ENCODE results near the gene C1orf226. TPM values are rescaled to one million over a fixed set of nuclear protein-coding genes. Genes with fewer than 3 reads are reported as not detected.

The C1orf226 gene
- total and polyA plus RNA-seq, 2 experiments from 2014 or later: 2.7 to 12.5 TPM

DNA sequence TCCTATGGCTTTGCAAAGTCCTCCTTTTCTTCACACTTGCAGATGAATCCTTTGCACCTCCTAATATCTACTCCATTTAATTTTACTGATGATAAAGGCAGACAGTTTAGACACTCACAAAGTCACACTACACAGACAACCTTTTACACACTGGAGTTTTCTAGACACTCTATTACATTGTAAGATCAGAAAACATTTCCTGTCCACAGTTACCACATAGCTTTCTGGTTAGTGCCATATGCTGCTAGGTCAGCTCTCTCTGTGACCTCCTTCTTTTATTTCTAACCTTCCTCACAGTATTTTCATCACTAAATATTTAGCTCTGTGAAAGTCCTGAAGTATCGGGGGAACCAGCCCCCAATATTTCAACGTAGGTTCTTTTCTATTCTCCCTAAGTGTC lies 25.3 kb downstream of the C1orf226 start:
- Histone ChIP-seq H3K9me2 (ENCODE audit: insufficient read depth) (no peaks in the 10 kb centered on the region; the same call in 1 of the 2 replicates), H3K4me2 (no peak overlapping the region), H4K20me1 (replicated peaks; ENCODE audit: insufficient read depth) (no peaks in the 10 kb centered on the region), H3K4me3 (no peak overlapping the region), H3K36me3 (ENCODE audit: insufficient read depth) (no peaks in the 10 kb centered on the region), H3K27me3 (ENCODE audit: insufficient read depth) (no peaks in the 10 kb centered on the region), H3K79me2 (replicated peaks; ENCODE audit: insufficient read depth) (no peaks in the 10 kb centered on the region), H2AFZ (peak overlapping the region; percentile 28; the same call in 1 of the 2 replicates), H3K27ac (ENCODE audit: low read depth) (no peak overlapping the region), H3F3A (replicated peaks; ENCODE audit: low read depth) (no peaks in the 10 kb centered on the region), H3K4me1 (ENCODE audit: insufficient read depth) (no peaks in the 10 kb centered on the region)
- Mint-ChIP-seq H3K4me3 (no peak overlapping the region), H3K4me1 (no peaks in the 10 kb centered on the region; the same call in 2 of the 3 replicates), H3K36me3 (ENCODE audit: low read depth) (no peaks in the 10 kb centered on the region), H3K27me3 (ENCODE audit: insufficient read depth, low read depth, poor library complexity) (no peaks in the 10 kb centered on the region), H3K9me3 (no peaks in the 10 kb centered on the region; the same call in 2 of the 3 replicates), H3K27ac (no peak overlapping the region)
- DNase-seq (ENCODE audit: low spot score) (no peak), ATAC-seq (no peak)
- no peak for TF ChIP-seq JUNB (IDR thresholded peaks at IDR 0.05; ENCODE audit: unreplicated experiment)
- TF ChIP-seq ZNF114 (CRISPR knock-in tag; IDR thresholded peaks at IDR 0.05): no peak
- no peak for TF ChIP-seq CREB1 (CRISPR knock-in tag; IDR thresholded peaks at IDR 0.05; ENCODE audit: low read depth)
- TF ChIP-seq, protein P1, sequence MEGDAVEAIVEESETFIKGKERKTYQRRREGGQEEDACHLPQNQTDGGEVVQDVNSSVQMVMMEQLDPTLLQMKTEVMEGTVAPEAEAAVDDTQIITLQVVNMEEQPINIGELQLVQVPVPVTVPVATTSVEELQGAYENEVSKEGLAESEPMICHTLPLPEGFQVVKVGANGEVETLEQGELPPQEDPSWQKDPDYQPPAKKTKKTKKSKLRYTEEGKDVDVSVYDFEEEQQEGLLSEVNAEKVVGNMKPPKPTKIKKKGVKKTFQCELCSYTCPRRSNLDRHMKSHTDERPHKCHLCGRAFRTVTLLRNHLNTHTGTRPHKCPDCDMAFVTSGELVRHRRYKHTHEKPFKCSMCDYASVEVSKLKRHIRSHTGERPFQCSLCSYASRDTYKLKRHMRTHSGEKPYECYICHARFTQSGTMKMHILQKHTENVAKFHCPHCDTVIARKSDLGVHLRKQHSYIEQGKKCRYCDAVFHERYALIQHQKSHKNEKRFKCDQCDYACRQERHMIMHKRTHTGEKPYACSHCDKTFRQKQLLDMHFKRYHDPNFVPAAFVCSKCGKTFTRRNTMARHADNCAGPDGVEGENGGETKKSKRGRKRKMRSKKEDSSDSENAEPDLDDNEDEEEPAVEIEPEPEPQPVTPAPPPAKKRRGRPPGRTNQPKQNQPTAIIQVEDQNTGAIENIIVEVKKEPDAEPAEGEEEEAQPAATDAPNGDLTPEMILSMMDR (conservative IDR thresholded peaks at IDR 0.05; ENCODE audit: low read depth in 2 of 2): no peak
- TF ChIP-seq ZNF331 (CRISPR knock-in tag; IDR thresholded peaks at IDR 0.05; ENCODE audit: low read depth): no peak
- TF ChIP-seq, protein P2, sequence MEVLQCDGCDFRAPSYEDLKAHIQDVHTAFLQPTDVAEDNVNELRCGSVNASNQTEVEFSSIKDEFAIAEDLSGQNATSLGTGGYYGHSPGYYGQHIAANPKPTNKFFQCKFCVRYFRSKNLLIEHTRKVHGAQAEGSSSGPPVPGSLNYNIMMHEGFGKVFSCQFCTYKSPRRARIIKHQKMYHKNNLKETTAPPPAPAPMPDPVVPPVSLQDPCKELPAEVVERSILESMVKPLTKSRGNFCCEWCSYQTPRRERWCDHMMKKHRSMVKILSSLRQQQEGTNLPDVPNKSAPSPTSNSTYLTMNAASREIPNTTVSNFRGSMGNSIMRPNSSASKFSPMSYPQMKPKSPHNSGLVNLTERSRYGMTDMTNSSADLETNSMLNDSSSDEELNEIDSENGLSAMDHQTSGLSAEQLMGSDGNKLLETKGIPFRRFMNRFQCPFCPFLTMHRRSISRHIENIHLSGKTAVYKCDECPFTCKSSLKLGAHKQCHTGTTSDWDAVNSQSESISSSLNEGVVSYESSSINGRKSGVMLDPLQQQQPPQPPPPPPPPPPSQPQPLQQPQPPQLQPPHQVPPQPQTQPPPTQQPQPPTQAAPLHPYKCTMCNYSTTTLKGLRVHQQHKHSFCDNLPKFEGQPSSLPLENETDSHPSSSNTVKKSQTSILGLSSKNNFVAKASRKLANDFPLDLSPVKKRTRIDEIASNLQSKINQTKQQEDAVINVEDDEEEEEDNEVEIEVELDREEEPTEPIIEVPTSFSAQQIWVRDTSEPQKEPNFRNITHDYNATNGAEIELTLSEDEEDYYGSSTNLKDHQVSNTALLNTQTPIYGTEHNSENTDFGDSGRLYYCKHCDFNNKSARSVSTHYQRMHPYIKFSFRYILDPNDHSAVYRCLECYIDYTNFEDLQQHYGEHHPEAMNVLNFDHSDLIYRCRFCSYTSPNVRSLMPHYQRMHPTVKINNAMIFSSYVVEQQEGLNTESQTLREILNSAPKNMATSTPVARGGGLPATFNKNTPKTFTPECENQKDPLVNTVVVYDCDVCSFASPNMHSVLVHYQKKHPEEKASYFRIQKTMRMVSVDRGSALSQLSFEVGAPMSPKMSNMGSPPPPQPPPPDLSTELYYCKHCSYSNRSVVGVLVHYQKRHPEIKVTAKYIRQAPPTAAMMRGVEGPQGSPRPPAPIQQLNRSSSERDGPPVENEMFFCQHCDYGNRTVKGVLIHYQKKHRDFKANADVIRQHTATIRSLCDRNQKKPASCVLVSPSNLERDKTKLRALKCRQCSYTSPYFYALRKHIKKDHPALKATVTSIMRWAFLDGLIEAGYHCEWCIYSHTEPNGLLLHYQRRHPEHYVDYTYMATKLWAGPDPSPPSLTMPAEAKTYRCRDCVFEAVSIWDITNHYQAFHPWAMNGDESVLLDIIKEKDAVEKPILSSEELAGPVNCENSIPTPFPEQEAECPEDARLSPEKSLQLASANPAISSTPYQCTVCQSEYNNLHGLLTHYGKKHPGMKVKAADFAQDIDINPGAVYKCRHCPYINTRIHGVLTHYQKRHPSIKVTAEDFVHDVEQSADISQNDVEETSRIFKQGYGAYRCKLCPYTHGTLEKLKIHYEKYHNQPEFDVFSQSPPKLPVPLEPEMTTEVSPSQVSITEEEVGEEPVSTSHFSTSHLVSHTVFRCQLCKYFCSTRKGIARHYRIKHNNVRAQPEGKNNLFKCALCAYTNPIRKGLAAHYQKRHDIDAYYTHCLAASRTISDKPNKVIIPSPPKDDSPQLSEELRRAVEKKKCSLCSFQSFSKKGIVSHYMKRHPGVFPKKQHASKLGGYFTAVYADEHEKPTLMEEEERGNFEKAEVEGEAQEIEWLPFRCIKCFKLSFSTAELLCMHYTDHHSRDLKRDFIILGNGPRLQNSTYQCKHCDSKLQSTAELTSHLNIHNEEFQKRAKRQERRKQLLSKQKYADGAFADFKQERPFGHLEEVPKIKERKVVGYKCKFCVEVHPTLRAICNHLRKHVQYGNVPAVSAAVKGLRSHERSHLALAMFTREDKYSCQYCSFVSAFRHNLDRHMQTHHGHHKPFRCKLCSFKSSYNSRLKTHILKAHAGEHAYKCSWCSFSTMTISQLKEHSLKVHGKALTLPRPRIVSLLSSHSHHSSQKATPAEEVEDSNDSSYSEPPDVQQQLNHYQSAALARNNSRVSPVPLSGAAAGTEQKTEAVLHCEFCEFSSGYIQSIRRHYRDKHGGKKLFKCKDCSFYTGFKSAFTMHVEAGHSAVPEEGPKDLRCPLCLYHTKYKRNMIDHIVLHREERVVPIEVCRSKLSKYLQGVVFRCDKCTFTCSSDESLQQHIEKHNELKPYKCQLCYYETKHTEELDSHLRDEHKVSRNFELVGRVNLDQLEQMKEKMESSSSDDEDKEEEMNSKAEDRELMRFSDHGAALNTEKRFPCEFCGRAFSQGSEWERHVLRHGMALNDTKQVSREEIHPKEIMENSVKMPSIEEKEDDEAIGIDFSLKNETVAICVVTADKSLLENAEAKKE (CRISPR knock-in tag; IDR thresholded peaks at IDR 0.05): no peak
